HEK293T (cell line): ENCODE results near the gene CACUL1.

Source experiments
- ARNT ChIP-seq: fragments of 450-650 bp; IDR thresholded peaks from 2 replicates; pipeline ENCODE4 v1.6.1; 2017; ENCODE audit warnings: mild to moderate bottlenecking
- BHLHE40 ChIP-seq: fragments of 450-650 bp; IDR thresholded peaks from 2 replicates; pipeline ENCODE4 v1.6.1; 2016; ENCODE audit warnings: mild to moderate bottlenecking, moderate library complexity, borderline replicate concordance
- CTBP1 ChIP-seq: fragments of 450-650 bp; IDR thresholded peaks from 2 replicates; pipeline ENCODE4 v1.6.1; 2016; ENCODE audit warnings: borderline replicate concordance
- ELF4 ChIP-seq: fragments of 450-650 bp; IDR thresholded peaks from 2 replicates; pipeline ENCODE4 v1.6.1; 2017; ENCODE audit warnings: antibody characterized with exemption
- FOXA1 ChIP-seq: fragments of 450-650 bp; IDR thresholded peaks from 2 replicates; pipeline ENCODE4 v1.6.1; 2016; ENCODE audit warnings: mild to moderate bottlenecking
- FOXK2 ChIP-seq: fragments of 450-650 bp; IDR thresholded peaks from 2 replicates; pipeline ENCODE4 v1.6.1; 2016; ENCODE audit warnings: mild to moderate bottlenecking
- FOXM1 ChIP-seq: fragments of 450-650 bp; IDR thresholded peaks from 2 replicates; pipeline ENCODE4 v1.6.1; 2017; ENCODE audit warnings: mild to moderate bottlenecking, borderline replicate concordance
- L3MBTL2 ChIP-seq: fragments of 450-650 bp; conservative IDR thresholded peaks from 2 replicates; pipeline ENCODE4 v1.6.1; 2016; ENCODE audit warnings: mild to moderate bottlenecking
- LEF1 ChIP-seq: fragments of 450-650 bp; IDR thresholded peaks from 2 replicates; pipeline ENCODE4 v1.6.1; 2017; ENCODE audit warnings: mild to moderate bottlenecking, borderline replicate concordance
- NFRKB ChIP-seq: fragments of 450-650 bp; IDR thresholded peaks from 2 replicates; pipeline ENCODE4 v1.6.1; 2016; ENCODE audit warnings: mild to moderate bottlenecking, moderate library complexity
- PKNOX1 ChIP-seq: fragments of 450-650 bp; IDR thresholded peaks from 2 replicates; pipeline ENCODE4 v1.6.1; 2016
- SP1 ChIP-seq: fragments of 450-650 bp; IDR thresholded peaks from 2 replicates; pipeline ENCODE4 v1.6.1; 2017
- TARDBP ChIP-seq: fragments of 450-650 bp; IDR thresholded peaks from 2 replicates; pipeline ENCODE4 v1.6.1; 2016
- ZNF384 ChIP-seq: fragments of 450-650 bp; IDR thresholded peaks from 2 replicates; pipeline ENCODE4 v1.6.1; 2016

GRCh38 chr10:118725886-118726500 is 28.8 kb downstream of the CACUL1 start:
- no peak for TF ChIP-seq ARNT
- TF ChIP-seq FOXM1, result no peak
- no peak for TF ChIP-seq PKNOX1
- TF ChIP-seq FOXK2, result no peak
- no peak for TF ChIP-seq LEF1
- no peak for TF ChIP-seq BHLHE40
- no peak for TF ChIP-seq NFRKB
- TF ChIP-seq FOXA1, result no peak
- TF ChIP-seq ZNF384, result no peak
- no peak for TF ChIP-seq TARDBP
- no peak for TF ChIP-seq ELF4
- peak; percentile 62; the same call in 1 of the 2 replicates for TF ChIP-seq CTBP1
- no peak for TF ChIP-seq SP1
- no peak for TF ChIP-seq L3MBTL2
